IMR-90 (cell line): ENCODE measurements around the gene MYO3B. TPM values are rescaled to one million over a fixed set of nuclear protein-coding genes. Genes with fewer than 3 reads are reported as not detected.

Source experiments
- ATAC-seq: fragments of 200-7000 bp; cut with Tn5 transposase; 2 replicates; pipeline ENCODE4 v1.9.1; 2020; ENCODE audit warnings: low read depth, mild to moderate bottlenecking, moderate library complexity
- BruUV-seq: library from RNA; stranded (reverse); fragments of 400-500 nt; replicated peaks from 2 replicates; lab custom pipeline; 2021; lab: Mats Ljungman, UMichigan
- CTCF ChIA-PET: fragments of 300-600 bp; formaldehyde crosslinking; extraction: SDS; loops from one replicate; lab custom pipeline; 2021; ENCODE audit warnings: antibody characterized with exemption; lab: Yijun Ruan, JAX
- POLR2A ChIA-PET: fragments of 300-600 bp; sonication (Branson Sonifier 250); formaldehyde crosslinking; loops from one replicate; lab custom pipeline; 2022; ENCODE audit warnings: antibody characterized with exemption; ENCODE audit not compliant: unreplicated experiment; lab: Charles Lee
- DNase-seq: peaks from one replicate; pipeline ENCODE4 v3.0.0; 2013
- H2AFZ ChIP-seq: replicated peaks from 2 replicates; pipeline ENCODE3; 2013; ENCODE audit warnings: low read length, mild to moderate bottlenecking; ENCODE audit not compliant: poor library complexity
- H2AK5ac ChIP-seq: 2 replicates; pipeline ENCODE4 v1.6.1; 2013; ENCODE audit warnings: low read depth, low read length, inconsistent platforms
- H2AK9ac ChIP-seq: replicated peaks from 2 replicates; pipeline ENCODE3; 2013; ENCODE audit warnings: mild to moderate bottlenecking, low read depth, low read length, moderate library complexity; ENCODE audit not compliant: poor library complexity
- H2BK120ac ChIP-seq: 2 replicates; pipeline ENCODE4 v1.6.1; 2013; ENCODE audit warnings: low read depth, low read length, inconsistent platforms
- H2BK15ac ChIP-seq: 3 replicates; pipeline ENCODE4 v1.6.1; 2013; ENCODE audit warnings: low read depth, low read length, inconsistent platforms
- H2BK20ac ChIP-seq: 2 replicates; pipeline ENCODE4 v1.6.1; 2013; ENCODE audit warnings: low read depth, mild to moderate bottlenecking, inconsistent platforms, low read length, moderate library complexity
- H2BK5ac ChIP-seq: 2 replicates; pipeline ENCODE4 v1.6.1; 2013; ENCODE audit warnings: mild to moderate bottlenecking, low read depth, low read length, inconsistent platforms; ENCODE audit not compliant: poor library complexity, severe bottlenecking
- H3K14ac ChIP-seq: replicated peaks from 2 replicates; pipeline ENCODE4 v1.6.1; 2013; ENCODE audit warnings: low read depth, low read length, inconsistent platforms
- H3K18ac ChIP-seq: 2 replicates; pipeline ENCODE4 v1.6.1; 2013; ENCODE audit warnings: low read depth, low read length, control low read depth
- H3K23ac ChIP-seq: 2 replicates; pipeline ENCODE4 v1.6.1; 2013; ENCODE audit warnings: low read depth, low read length, inconsistent platforms
- H3K27ac ChIP-seq: 2 replicates; pipeline ENCODE4 v1.5.1; 2013; ENCODE audit warnings: mild to moderate bottlenecking, control low read depth, low read length; ENCODE audit not compliant: insufficient read depth
- H3K27me3 ChIP-seq: 2 replicates; pipeline ENCODE4 v1.6.1; 2013; ENCODE audit warnings: low read length; ENCODE audit not compliant: control insufficient read depth, insufficient read depth
- H3K36me3 ChIP-seq: 2 replicates; pipeline ENCODE4 v1.6.1; 2013; ENCODE audit warnings: low read length, mixed read lengths; ENCODE audit not compliant: control insufficient read depth, insufficient read depth
- H3K4ac ChIP-seq: 2 replicates; pipeline ENCODE4 v1.6.1; 2013; ENCODE audit warnings: low read depth, low read length, inconsistent platforms
- H3K4me1 ChIP-seq: 2 replicates; pipeline ENCODE4 v1.6.1; 2013; ENCODE audit warnings: low read length, mixed read lengths; ENCODE audit not compliant: control insufficient read depth, insufficient read depth
- H3K4me2 ChIP-seq: 2 replicates; pipeline ENCODE4 v1.6.1; 2013; ENCODE audit warnings: low read depth, mild to moderate bottlenecking, control low read depth, low read length, moderate library complexity
- H3K4me3 ChIP-seq: 2 replicates; pipeline ENCODE4 v1.5.1; 2013; ENCODE audit warnings: low read depth, mild to moderate bottlenecking, control low read depth, low read length, moderate library complexity; ENCODE audit not compliant: insufficient read depth
- H3K56ac ChIP-seq: 2 replicates; pipeline ENCODE4 v1.6.1; 2013; ENCODE audit warnings: low read length, inconsistent platforms; ENCODE audit not compliant: insufficient read depth; ENCODE audit errors: extremely low read depth
- H3K79me1 ChIP-seq, 2 experiments: 2 replicates each; pipeline ENCODE4 v1.6.1; 2013; ENCODE audit warnings: low read length in 2 of 2, inconsistent platforms in 1 of 2, low read depth in 1 of 2
- H3K9ac ChIP-seq: 2 replicates; pipeline ENCODE4 v1.6.1; 2013; ENCODE audit warnings: low read depth, low read length, control low read depth
- H3K9me1 ChIP-seq: 2 replicates; pipeline ENCODE4 v1.6.1; 2013; ENCODE audit warnings: low read length, inconsistent platforms; ENCODE audit not compliant: insufficient read depth
- H3K9me3 ChIP-seq: 2 replicates; pipeline ENCODE4 v1.6.1; 2013; ENCODE audit warnings: low read length; ENCODE audit not compliant: control insufficient read depth, insufficient read depth
- H4K20me1 ChIP-seq: 2 replicates; pipeline ENCODE4 v1.6.1; 2013; ENCODE audit warnings: low read length, inconsistent platforms; ENCODE audit not compliant: insufficient read depth
- H4K5ac ChIP-seq: 2 replicates; pipeline ENCODE4 v1.6.1; 2013; ENCODE audit warnings: mild to moderate bottlenecking, low read depth, low read length, control low read depth
- H4K8ac ChIP-seq, 2 experiments: 2 replicates each; pipeline ENCODE4 v1.6.1; 2013; ENCODE audit warnings: low read depth in 2 of 2, low read length in 2 of 2, control low read depth in 1 of 2, inconsistent platforms in 1 of 2
- H4K91ac ChIP-seq: 2 replicates; pipeline ENCODE4 v1.6.1; 2013; ENCODE audit warnings: low read depth, low read length, inconsistent platforms; ENCODE audit not compliant: insufficient read depth
- BHLHE40 ChIP-seq: fragments of 150-350 bp; IDR thresholded peaks from 2 replicates; pipeline ENCODE4 v1.6.1; 2016; ENCODE audit warnings: mild to moderate bottlenecking, low read depth, low read length
- CEBPB ChIP-seq: IDR thresholded peaks from 2 replicates; pipeline ENCODE4 v1.6.1; 2012; ENCODE audit warnings: low read depth, low read length, improper control_type of control experiment
- CHD1 ChIP-seq: IDR thresholded peaks from 2 replicates; pipeline ENCODE4 v1.6.1; 2012; ENCODE audit warnings: low read depth, low read length, improper control_type of control experiment
- CTCF ChIP-seq: conservative IDR thresholded peaks from 2 replicates; pipeline ENCODE4 v1.5.1; 2012; ENCODE audit warnings: mild to moderate bottlenecking, low read depth, low read length, improper control_type of control experiment
- ELK1 ChIP-seq: fragments of 150-350 bp; IDR thresholded peaks from 2 replicates; pipeline ENCODE4 v1.6.1; 2016; ENCODE audit warnings: low read depth, mild to moderate bottlenecking, low read length, moderate library complexity, borderline replicate concordance
- FOS ChIP-seq: fragments of 150-350 bp; IDR thresholded peaks from 2 replicates; pipeline ENCODE4 v1.6.1; 2016; ENCODE audit warnings: low read depth, low read length
- MAFK ChIP-seq: IDR thresholded peaks from 2 replicates; pipeline ENCODE4 v1.6.1; 2012; ENCODE audit warnings: low read depth, low read length, improper control_type of control experiment
- MAZ ChIP-seq: IDR thresholded peaks from 2 replicates; pipeline ENCODE4 v1.6.1; 2012; ENCODE audit warnings: low read depth, mild to moderate bottlenecking, low read length, improper control_type of control experiment, moderate library complexity, borderline replicate concordance
- MXI1 ChIP-seq: IDR thresholded peaks from 2 replicates; pipeline ENCODE4 v1.6.1; 2012; ENCODE audit warnings: low read depth, mild to moderate bottlenecking, low read length, moderate library complexity, borderline replicate concordance
- NFE2L2 ChIP-seq: fragments of 150-350 bp; IDR thresholded peaks from 2 replicates; pipeline ENCODE4 v1.6.1; 2016; ENCODE audit warnings: low read depth, mild to moderate bottlenecking, low read length
- POLR2A ChIP-seq: IDR thresholded peaks from 2 replicates; pipeline ENCODE4 v1.6.1; 2012; ENCODE audit warnings: mild to moderate bottlenecking, low read depth, low read length
- RAD21 ChIP-seq: IDR thresholded peaks from 2 replicates; pipeline ENCODE4 v1.6.1; 2012; ENCODE audit warnings: low read length, improper control_type of control experiment
- RCOR1 ChIP-seq: IDR thresholded peaks from 2 replicates; pipeline ENCODE4 v1.6.1; 2012; ENCODE audit warnings: mild to moderate bottlenecking, low read length, improper control_type of control experiment; ENCODE audit not compliant: insufficient replicate concordance
- RFX5 ChIP-seq: IDR thresholded peaks from 2 replicates; pipeline ENCODE4 v1.8.0; 2012; ENCODE audit warnings: low read depth, mild to moderate bottlenecking, low read length, moderate library complexity
- SMC3 ChIP-seq: fragments of 150-350 bp; IDR thresholded peaks from 2 replicates; pipeline ENCODE4 v1.6.1; 2016; ENCODE audit warnings: low read depth, mild to moderate bottlenecking, antibody characterized with exemption, low read length, moderate library complexity
- USF2 ChIP-seq: fragments of 150-350 bp; IDR thresholded peaks from 2 replicates; pipeline ENCODE4 v1.6.1; 2017; ENCODE audit warnings: mild to moderate bottlenecking, antibody characterized with exemption, low read length, low read depth
- WGBS, 2 experiments: methylation state at CpG; one replicate each; pipeline versions ENCODE4 v1.1.5 to v1.1.7; 2013; ENCODE audit warnings: missing lambda C conversion rate in 2 of 2; ENCODE audit not compliant: insufficient read length in 1 of 2; ENCODE audit errors: extremely low coverage in 2 of 2; 5-methylcytosine and 5-hydroxymethylcytosine counted together
- dilution Hi-C: fragments of 300-500 bp; cut with HindIII; formaldehyde crosslinking; loops from one replicate; pipeline ENCODE4 v1.14.3; 2018; ENCODE audit warnings: low sequenced_read_pairs; ENCODE audit not compliant: unreplicated experiment
- in situ Hi-C: fragments of 300-500 bp; cut with MboI; formaldehyde crosslinking; loops from 3 replicates; pipeline ENCODE4 v1.14.3; 2019; ENCODE audit warnings: low sequenced_read_pairs, inconsistent platforms, mixed read lengths
- intact Hi-C: fragments of 100-400 bp; cut with micrococcal nuclease; formaldehyde crosslinking; loops from 2 replicates; pipeline ENCODE4 v1.10.0; 2022
- polyA plus RNA-seq, 3 experiments: library from polyadenylated mRNA; depleted of rRNA; stranded (reverse); fragments of >200 nt; gene quantifications; 2 replicates each; pipeline ENCODE4 v1.2.3, GENCODE V29; 2012; ENCODE audit warnings: low replicate concordance in 1 of 3
- total RNA-seq: library from RNA; depleted of rRNA; stranded (reverse); fragments of >200 nt; gene quantifications from 2 replicates; pipeline ENCODE4 v1.2.3, GENCODE V29; 2012

The MYO3B gene
- total and polyA plus RNA-seq, 2 of the 4 experiments (the other 2 are of a cell fraction): 0.02 TPM; not detected in 1

- H3K14ac ChIP-seq: no peak overlapping the region
- no peak overlapping the region for H3K9ac ChIP-seq
- no peak overlapping the region for H3K4ac ChIP-seq
- H3K4me2 ChIP-seq: no peak overlapping the region
- no peak overlapping the region for H2BK120ac ChIP-seq
- no peak overlapping the region for H3K4me3 ChIP-seq
- intact Hi-C loops: no loop called here
- H4K5ac ChIP-seq: no peak overlapping the region
- H3K4me1 ChIP-seq: no peaks in the 10 kb centered on the region
- CTCF ChIA-PET: no interaction called here
- no peak overlapping the region for H2AK5ac ChIP-seq
- H4K20me1 ChIP-seq: no peaks in the 10 kb centered on the region
- no peak overlapping the region for H3K18ac ChIP-seq
- DNase-seq: no peak
- H2BK5ac ChIP-seq: no peak overlapping the region
- no peaks in the 10 kb centered on the region for H3K36me3 ChIP-seq
- no peak overlapping the region for H3K23ac ChIP-seq
- H3K79me1 ChIP-seq: no peaks in the 10 kb centered on the region
- ATAC-seq: no peak
- dilution Hi-C loops: no loop called here
- no peaks in the 10 kb centered on the region for H3K9me1 ChIP-seq
- H2BK15ac ChIP-seq: no peak overlapping the region
- no peak overlapping the region for H4K91ac ChIP-seq
- WGBS, 2 experiments: 86% methylated on average over 1 of the region's 4 CpGs; no CpG with 5 or more reads in 1 of the 2 experiments
- no peak overlapping the region for H4K8ac ChIP-seq
- BruUV-seq: no TSS peak
- POLR2A ChIA-PET: no interaction called here
- no peaks in the 10 kb centered on the region for H3K9me3 ChIP-seq
- H2AK9ac ChIP-seq: no peak overlapping the region
- no peak overlapping the region for H3K27ac ChIP-seq
- no peak overlapping the region for H3K56ac ChIP-seq
- H2BK20ac ChIP-seq: no peak overlapping the region
- H3K27me3 ChIP-seq: no peaks in the 10 kb centered on the region
- TF ChIP-seq NFE2L2 (no peak), POLR2A (no peak), RFX5 (no peak), MAFK (no peak), MAZ (no peak), CTCF (no peak), RCOR1 (no peak), ELK1 (no peak), SMC3 (no peak), BHLHE40 (no peak), CEBPB (no peak), MXI1 (no peak), USF2 (no peak), RAD21 (no peak), FOS (no peak), CHD1 (no peak)
- in situ Hi-C loops: no loop called here
- no peak overlapping the region for H2AFZ ChIP-seq
These were observed 355.2 kb downstream of the MYO3B start for GRCh38 chr2:170533156-170533555.
